Body of pancreas (tissue), 4 donors: ENCODE data around the gene SLTM.

Experiments used
- POLR2A ChIP-seq, 3 donors: fragments of 450-650 bp; IDR thresholded peaks; one replicate each; pipeline ENCODE4 v1.6.1; 2016; ENCODE audit warnings: antibody characterized with exemption in 3 of 3, mild to moderate bottlenecking in 2 of 3
- TF ChIP-seq, protein P1 (sequence below), 7 experiments: fragments of 450-650 bp in 4 of 7; fragments of 200-600 bp in 3 of 7; sonication (generic) in 3 of 7; IDR thresholded peaks; one replicate each; pipeline ENCODE4 v1.5.1; 2016 to 2019; ENCODE audit warnings: antibody characterized with exemption in 7 of 7

DNA sequence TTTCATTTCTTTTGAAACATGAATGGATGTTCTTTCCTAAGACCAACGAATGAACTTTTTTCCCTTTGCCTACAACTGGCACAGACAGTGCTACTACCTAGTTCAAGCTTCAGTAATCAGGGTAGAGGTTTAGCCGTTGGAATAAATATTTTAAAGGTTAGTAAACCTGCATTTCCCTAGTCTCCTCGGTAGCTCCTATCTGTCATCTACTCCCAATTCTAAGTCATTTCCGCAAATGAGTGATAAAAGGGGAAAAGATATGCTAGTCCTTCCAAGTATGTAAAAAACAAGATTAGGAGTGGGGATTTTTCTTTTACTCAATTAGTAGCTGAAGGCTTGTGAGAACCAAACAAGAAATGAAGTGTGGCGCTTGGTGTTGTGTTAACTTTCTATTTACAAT is 15.2 kb downstream of the SLTM start:
- TF ChIP-seq, protein P1, sequence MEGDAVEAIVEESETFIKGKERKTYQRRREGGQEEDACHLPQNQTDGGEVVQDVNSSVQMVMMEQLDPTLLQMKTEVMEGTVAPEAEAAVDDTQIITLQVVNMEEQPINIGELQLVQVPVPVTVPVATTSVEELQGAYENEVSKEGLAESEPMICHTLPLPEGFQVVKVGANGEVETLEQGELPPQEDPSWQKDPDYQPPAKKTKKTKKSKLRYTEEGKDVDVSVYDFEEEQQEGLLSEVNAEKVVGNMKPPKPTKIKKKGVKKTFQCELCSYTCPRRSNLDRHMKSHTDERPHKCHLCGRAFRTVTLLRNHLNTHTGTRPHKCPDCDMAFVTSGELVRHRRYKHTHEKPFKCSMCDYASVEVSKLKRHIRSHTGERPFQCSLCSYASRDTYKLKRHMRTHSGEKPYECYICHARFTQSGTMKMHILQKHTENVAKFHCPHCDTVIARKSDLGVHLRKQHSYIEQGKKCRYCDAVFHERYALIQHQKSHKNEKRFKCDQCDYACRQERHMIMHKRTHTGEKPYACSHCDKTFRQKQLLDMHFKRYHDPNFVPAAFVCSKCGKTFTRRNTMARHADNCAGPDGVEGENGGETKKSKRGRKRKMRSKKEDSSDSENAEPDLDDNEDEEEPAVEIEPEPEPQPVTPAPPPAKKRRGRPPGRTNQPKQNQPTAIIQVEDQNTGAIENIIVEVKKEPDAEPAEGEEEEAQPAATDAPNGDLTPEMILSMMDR (IDR thresholded peaks at IDR 0.05): no peak
- no peak for TF ChIP-seq POLR2A (IDR thresholded peaks at IDR 0.05)
